Neutrophil (primary cell): ENCODE data around the gene RABL6.
"Not testable (repeated sequence)": the region's sequence is repeated elsewhere in the genome, so short reads cannot be mapped to it uniquely, and the experiment has no call there.

Source experiments
- H3K27ac ChIP-seq: fragments of 200-600 bp; sonication (generic); 2 replicates; pipeline ENCODE4 v1.5.1; 2016; ENCODE audit warnings: mild to moderate bottlenecking, moderate library complexity
- H3K27me3 ChIP-seq: fragments of 200-600 bp; sonication (generic); 2 replicates; pipeline ENCODE4 v1.6.0; 2016; ENCODE audit warnings: mild to moderate bottlenecking
- H3K36me3 ChIP-seq: fragments of 200-600 bp; sonication (generic); 2 replicates; pipeline ENCODE4 v1.5.1; 2017
- H3K4me1 ChIP-seq, 2 experiments: fragments of 200-600 bp in 1 of 2; sonication (generic) in 1 of 2; 1 replicate in 1 of 2; 2 replicates in 1 of 2; pipeline versions ENCODE4 v1.5.1 to v1.6.1; 2013 to 2016; ENCODE audit warnings: low read depth in 1 of 2, low read length in 1 of 2, mild to moderate bottlenecking in 1 of 2, moderate library complexity in 1 of 2; ENCODE audit not compliant: control insufficient read depth in 1 of 2, insufficient read depth in 1 of 2
- H3K4me3 ChIP-seq, 2 experiments: fragments of 200-600 bp in 1 of 2; sonication (generic) in 1 of 2; 1 replicate in 1 of 2; 2 replicates in 1 of 2; pipeline ENCODE4 v1.5.1; 2013 to 2016; ENCODE audit warnings: low read depth in 1 of 2, low read length in 1 of 2, mild to moderate bottlenecking in 1 of 2, moderate library complexity in 1 of 2
- H3K9me3 ChIP-seq: fragments of 200-600 bp; sonication (generic); 2 replicates; pipeline ENCODE4 v1.5.1; 2016
- TF ChIP-seq, protein P1 (sequence below): fragments of 200-600 bp; sonication (generic); IDR thresholded peaks from 2 replicates; pipeline ENCODE4 v1.5.1; 2016; ENCODE audit warnings: antibody characterized with exemption

RABL6 gene

DNA sequence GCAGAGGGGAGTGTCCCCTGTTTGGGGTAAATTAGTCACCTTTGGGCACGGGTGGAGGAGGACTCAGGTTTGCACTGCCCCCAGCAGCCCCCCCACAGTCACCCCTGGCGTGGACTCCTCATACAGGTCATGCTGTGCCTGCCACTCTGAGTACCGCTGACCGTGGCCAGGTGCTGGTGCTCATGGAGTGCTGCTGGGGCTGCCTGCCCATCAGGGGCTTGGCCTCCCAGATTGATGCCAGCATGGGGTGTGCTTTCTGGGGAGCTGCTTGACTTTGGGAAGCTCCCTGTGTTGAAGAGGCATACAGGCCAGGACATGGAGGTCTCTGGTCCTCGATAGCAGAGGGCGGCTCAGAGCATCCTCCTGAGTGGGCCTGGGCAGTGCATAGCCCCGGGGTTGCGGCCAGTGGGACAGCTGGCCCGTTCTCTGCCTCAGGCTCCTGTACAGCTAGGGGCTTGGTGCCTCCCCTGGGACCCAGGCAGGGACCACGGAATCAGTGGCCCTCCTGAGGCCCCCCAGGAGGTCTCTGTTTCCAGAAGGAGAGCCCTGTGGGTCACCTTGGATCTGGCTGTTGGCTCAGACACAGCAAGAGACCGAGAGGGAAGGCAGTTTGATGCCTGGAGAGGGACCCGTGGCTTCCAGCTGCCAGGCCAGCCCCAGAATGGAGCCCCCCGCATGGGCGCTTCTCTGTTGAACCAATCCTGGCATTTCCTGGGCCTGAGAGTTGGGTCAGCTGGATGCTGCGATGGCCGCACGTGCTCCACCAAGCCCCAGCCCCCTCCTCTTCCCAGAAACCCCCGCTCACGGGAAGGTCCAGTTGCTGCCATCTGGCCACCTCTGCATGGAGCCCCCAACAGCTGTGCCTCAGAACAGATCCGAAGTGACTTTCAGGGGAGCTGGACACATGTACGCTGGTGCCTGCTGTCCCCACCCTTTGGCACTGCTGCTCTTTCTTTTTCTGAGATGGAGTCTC is 28.5 kb downstream of the RABL6 start:
- H3K9me3 ChIP-seq = no peaks in the 10 kb centered on the region

DNA sequence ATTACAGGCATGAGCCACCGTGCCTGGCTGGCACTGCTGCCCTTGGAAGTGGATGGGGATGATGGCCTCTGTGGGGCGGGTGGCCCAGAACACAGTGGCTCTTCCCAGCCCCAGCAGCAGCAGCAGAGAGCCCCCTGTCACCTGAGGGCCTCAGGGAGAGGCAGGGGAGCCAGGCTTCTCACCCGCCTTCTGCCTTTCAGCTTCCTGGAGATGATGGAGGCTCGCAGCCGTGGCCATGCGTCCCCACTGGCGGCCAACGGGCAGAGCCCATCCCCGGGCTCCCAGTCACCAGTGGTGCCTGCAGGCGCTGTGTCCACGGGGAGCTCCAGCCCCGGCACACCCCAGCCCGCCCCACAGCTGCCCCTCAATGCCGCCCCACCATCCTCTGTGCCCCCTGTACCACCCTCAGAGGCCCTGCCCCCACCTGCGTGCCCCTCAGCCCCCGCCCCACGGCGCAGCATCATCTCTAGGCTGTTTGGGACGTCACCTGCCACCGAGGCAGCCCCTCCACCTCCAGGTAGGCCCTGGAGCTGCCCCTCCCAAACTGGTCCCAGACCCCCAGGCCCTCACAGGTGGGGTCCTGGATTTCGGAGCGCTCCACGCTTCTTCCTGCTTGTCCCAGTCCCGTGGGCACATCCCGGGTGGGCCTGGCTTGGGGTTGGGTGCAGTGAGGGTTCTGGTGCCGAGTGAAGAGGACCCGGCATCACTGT is 29.6 kb downstream of the RABL6 start:
- TF ChIP-seq, protein P1, sequence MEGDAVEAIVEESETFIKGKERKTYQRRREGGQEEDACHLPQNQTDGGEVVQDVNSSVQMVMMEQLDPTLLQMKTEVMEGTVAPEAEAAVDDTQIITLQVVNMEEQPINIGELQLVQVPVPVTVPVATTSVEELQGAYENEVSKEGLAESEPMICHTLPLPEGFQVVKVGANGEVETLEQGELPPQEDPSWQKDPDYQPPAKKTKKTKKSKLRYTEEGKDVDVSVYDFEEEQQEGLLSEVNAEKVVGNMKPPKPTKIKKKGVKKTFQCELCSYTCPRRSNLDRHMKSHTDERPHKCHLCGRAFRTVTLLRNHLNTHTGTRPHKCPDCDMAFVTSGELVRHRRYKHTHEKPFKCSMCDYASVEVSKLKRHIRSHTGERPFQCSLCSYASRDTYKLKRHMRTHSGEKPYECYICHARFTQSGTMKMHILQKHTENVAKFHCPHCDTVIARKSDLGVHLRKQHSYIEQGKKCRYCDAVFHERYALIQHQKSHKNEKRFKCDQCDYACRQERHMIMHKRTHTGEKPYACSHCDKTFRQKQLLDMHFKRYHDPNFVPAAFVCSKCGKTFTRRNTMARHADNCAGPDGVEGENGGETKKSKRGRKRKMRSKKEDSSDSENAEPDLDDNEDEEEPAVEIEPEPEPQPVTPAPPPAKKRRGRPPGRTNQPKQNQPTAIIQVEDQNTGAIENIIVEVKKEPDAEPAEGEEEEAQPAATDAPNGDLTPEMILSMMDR = no peak
- peaks cover 84% of the 10 kb centered on the region for H3K36me3 ChIP-seq
- no peaks in the 10 kb centered on the region for H3K9me3 ChIP-seq
- H3K27me3 ChIP-seq = peaks cover 4% of the 10 kb centered on the region
- no peak overlapping the region for H3K27ac ChIP-seq
- no peak overlapping the region for H3K4me3 ChIP-seq
- peaks cover 2 to 7% of the 10 kb centered on the region in 2 experiments for H3K4me1 ChIP-seq

More for the DNA sequence above, 28.5 kb downstream of the RABL6 start:
- peaks cover 9 to 13% of the 10 kb centered on the region in 2 experiments for H3K4me1 ChIP-seq
- H3K27me3 ChIP-seq = no peaks in the 10 kb centered on the region
- H3K27ac ChIP-seq = no peak overlapping the region
- H3K4me3 ChIP-seq = no peak overlapping the region
- TF ChIP-seq, protein P1 = no peak
- H3K36me3 ChIP-seq = peaks cover 83% of the 10 kb centered on the region

DNA sequence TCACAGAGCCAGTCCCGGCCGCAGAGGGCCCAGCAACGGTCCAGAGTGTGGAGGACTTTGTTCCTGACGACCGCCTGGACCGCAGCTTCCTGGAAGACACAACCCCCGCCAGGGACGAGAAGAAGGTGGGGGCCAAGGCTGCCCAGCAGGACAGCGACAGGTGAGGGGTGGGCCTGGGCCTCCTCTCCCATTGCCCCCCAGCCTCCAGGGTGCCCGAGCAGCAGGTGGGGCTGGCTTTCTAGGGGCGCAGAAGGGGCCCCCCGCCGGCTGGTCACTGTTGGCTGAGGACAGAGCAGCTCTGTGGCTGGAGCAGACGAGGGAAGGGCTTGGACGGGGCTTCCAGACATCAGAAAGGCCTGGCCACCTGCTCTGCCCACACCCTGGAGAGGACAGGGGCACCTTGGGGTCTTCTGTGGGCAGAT is 30.1 kb downstream of the RABL6 start:
- not testable (repeated sequence) for H3K27me3 ChIP-seq, H3K4me3 ChIP-seq, H3K27ac ChIP-seq, H3K9me3 ChIP-seq, H3K4me1 ChIP-seq
- peaks cover 78% of the 10 kb centered on the region for H3K36me3 ChIP-seq

DNA sequence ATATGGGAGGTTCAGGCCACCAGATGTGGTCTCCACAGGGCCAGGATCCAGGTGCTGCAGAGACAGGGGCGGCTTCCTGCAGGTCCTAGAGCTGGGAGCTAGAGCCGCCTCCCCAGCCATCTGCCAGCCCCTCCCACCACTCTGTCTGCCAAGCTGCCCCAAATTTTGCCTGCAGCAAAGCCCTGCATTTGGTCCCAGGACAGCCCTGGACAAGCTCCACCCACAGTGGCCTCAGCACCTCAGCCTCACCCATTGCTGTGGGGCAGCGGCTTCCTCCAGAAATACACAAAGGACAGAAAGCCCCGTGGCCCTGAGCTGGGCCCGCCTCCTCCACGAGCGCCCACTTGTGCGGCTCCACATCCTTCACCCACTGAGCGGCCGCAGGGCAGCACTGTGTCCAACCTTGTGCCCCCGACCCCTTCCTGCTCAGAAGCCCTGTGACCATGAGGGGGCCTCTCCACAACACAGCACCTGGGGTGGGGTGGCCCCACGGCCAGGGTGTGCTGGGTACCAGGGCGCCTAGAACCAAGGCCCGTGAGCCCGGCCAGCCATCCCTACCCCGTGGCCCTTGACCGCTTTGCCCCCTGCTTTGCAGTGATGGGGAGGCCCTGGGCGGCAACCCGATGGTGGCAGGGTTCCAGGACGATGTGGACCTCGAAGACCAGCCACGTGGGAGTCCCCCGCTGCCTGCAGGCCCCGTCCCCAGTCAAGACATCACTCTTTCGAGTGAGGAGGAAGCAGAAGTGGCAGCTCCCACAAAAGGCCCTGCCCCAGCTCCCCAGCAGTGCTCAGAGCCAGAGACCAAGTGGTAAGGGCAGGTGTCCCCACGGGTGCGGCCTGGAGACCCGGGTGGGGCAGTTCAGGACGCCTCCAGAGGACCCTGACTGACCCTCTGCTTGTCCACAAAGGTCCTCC is 30.8 kb downstream of the RABL6 start:
- H3K9me3 ChIP-seq = no peaks in the 10 kb centered on the region
- H3K4me3 ChIP-seq = no peak overlapping the region
- H3K27me3 ChIP-seq = peaks cover 17% of the 10 kb centered on the region
- peaks cover 71% of the 10 kb centered on the region for H3K36me3 ChIP-seq
- TF ChIP-seq, protein P1 = no peak
- H3K4me1 ChIP-seq = peaks cover 11 to 16% of the 10 kb centered on the region in 2 experiments
- no peak overlapping the region for H3K27ac ChIP-seq

DNA sequence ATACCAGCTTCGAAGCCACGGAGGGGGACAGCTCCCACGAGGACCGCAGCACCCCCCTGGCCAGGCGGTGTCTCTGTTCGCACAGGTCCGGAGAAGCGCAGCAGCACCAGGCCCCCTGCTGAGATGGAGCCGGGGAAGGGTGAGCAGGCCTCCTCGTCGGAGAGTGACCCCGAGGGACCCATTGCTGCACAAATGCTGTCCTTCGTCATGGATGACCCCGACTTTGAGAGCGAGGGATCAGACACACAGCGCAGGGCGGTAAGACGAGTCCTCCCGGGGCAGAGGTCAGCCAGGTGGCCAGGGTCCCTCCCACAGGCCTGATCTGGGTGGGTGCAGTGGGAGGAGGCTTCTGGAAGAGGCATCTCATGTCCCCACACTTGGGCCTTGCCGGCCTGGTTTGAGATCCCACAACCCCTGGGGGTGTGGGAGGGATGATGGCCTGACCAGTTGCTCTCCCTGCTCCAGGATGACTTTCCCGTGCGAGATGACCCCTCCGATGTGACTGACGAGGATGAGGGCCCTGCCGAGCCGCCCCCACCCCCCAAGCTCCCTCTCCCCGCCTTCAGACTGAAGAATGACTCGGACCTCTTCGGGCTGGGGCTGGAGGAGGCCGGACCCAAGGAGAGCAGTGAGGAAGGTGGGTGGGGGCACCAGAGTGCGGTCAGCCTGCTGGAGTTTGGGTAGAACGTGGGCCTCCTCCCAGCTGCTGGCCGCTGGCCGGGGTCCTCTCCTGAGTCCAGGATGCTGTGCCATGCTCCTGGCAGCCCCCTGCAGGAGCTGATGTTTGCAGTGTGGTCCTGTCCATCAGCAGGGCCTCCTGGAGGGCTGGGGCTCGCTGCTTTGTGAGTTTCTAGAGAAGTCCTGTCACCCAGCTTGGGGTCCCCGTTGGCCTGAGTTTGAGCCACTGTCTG is 31.7 kb downstream of the RABL6 start:
- Histone ChIP-seq H3K9me3 (no peaks in the 10 kb centered on the region), H3K4me1 (peaks cover 18 to 24% of the 10 kb centered on the region in 2 experiments), H3K27ac (no peak overlapping the region), H3K36me3 (peaks cover 67% of the 10 kb centered on the region), H3K27me3 (peaks cover 26% of the 10 kb centered on the region), H3K4me3 (no peak overlapping the region)
- TF ChIP-seq, protein P1 = no peak
